ENCODE measurements around the gene INPP4B. TPM values are rescaled to one million over a fixed set of nuclear protein-coding genes. Genes with fewer than 3 reads are reported as not detected.

Gene INPP4B
- total RNA-seq, 1 donor from 2014 or later: 3.4 TPM

DNA sequence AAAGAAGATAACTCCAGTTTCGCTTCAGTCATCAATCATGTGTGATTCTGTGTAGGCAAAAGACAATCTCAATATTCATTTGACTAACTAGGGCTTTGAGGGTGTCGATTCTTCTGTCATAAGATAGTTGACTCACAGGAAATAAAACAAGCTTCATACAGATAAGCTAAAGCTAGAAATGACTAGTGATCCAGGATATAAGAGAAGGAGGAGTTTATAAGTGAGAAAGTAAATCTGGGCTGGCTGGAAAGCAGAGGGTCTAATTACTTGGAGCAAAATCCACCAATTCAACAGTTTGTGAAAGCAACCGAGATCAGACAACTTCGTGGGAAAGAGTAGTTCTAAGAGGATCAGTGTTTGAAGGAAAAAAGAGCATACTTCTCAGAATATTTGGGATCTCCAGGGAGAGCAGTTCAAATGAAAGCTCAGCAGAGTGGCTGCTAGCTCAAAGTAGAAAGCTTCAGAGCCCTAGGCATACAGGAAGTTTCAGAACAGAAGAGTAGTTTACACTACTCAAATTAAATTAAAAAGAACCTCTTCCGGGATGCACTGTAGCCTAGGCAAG lies 429.3 kb downstream of the INPP4B start:
- DNase-seq (ENCODE audit: low spot score, unreplicated experiment): no peak
- Mint-ChIP-seq H3K4me1 (ENCODE audit: low read depth) (no peaks in the 10 kb centered on the region), H3K27ac (no peak overlapping the region), H3K36me3 (ENCODE audit: insufficient read depth) (no peaks in the 10 kb centered on the region), H3K4me3 (ENCODE audit: low read depth) (no peak overlapping the region), H3K9me3 (ENCODE audit: low read depth) (no peaks in the 10 kb centered on the region), H3K27me3 (no peaks in the 10 kb centered on the region)
- TF ChIP-seq, protein P1, sequence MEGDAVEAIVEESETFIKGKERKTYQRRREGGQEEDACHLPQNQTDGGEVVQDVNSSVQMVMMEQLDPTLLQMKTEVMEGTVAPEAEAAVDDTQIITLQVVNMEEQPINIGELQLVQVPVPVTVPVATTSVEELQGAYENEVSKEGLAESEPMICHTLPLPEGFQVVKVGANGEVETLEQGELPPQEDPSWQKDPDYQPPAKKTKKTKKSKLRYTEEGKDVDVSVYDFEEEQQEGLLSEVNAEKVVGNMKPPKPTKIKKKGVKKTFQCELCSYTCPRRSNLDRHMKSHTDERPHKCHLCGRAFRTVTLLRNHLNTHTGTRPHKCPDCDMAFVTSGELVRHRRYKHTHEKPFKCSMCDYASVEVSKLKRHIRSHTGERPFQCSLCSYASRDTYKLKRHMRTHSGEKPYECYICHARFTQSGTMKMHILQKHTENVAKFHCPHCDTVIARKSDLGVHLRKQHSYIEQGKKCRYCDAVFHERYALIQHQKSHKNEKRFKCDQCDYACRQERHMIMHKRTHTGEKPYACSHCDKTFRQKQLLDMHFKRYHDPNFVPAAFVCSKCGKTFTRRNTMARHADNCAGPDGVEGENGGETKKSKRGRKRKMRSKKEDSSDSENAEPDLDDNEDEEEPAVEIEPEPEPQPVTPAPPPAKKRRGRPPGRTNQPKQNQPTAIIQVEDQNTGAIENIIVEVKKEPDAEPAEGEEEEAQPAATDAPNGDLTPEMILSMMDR (IDR thresholded peaks at IDR 0.05; ENCODE audit: unreplicated experiment): no peak

DNA sequence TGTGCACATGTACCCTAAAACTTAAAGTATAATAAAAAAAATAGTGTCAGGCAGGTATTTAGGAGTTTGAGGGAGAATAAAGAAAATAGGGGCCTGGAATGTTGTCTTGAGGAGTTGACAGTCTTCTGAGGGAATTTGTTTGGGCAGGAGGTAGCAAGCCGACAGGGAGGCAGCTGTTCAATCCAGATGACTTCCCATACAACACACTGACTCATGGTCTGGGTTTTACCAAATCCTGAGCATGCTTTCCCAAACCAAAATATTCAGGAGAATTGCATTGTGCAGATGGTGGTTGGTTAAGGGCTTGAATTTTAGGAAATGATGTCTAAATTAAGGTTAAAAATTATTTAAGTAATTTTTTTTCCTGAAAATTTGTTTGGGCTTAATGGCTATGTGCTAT lies 430.0 kb downstream of the INPP4B start:
- Mint-ChIP-seq H3K4me3 (ENCODE audit: low read depth) (no peak overlapping the region), H3K36me3 (ENCODE audit: insufficient read depth) (no peaks in the 10 kb centered on the region)

DNA sequence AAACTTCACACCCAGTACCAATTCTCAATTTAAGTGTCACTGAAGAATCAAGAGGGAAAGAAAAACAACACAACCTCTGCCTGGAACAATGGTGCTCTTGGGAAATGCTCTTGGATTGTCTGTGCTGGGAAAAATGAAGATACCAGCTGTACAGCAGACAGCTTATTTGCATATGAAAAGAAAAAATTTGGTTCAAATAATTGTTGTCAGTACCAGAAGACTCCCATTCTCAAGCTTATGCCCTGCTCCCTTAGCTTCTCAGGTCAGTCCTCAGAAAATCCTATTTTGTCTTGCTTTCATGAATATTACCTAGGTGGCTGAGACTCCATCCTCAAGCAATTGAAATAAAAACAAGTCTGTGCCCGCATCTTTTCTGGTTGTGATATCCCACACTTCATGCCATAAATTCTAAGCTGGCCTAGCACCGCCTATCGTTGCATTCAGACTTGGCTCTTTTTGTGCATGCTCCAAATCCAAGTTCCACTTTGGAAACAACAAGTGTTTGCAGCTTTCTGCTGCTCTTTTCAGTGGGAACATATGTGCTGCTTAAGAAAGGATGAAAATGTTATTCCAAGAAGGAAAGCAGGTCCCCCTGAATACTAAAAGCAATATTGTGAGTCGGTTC lies 431.6 kb downstream of the INPP4B start:
- H3K4me1 Mint-ChIP-seq (ENCODE audit: low read depth): no peaks in the 10 kb centered on the region
- H3K27ac Mint-ChIP-seq: no peak overlapping the region
- DNase-seq (ENCODE audit: low spot score, unreplicated experiment): no peak
- H3K27me3 Mint-ChIP-seq: no peaks in the 10 kb centered on the region
- no peaks in the 10 kb centered on the region for H3K36me3 Mint-ChIP-seq (ENCODE audit: insufficient read depth)
- TF ChIP-seq, protein P1 (IDR thresholded peaks at IDR 0.05; ENCODE audit: unreplicated experiment): no peak
- H3K9me3 Mint-ChIP-seq (ENCODE audit: low read depth): no peaks in the 10 kb centered on the region
- H3K4me3 Mint-ChIP-seq (ENCODE audit: low read depth): no peak overlapping the region

More for the DNA sequence above, 430.0 kb downstream of the INPP4B start:
- TF ChIP-seq, protein P1 (IDR thresholded peaks at IDR 0.05; ENCODE audit: unreplicated experiment): no peak
- no peak for DNase-seq (ENCODE audit: low spot score, unreplicated experiment)
- no peaks in the 10 kb centered on the region for H3K4me1 Mint-ChIP-seq (ENCODE audit: low read depth)
- H3K27me3 Mint-ChIP-seq: no peaks in the 10 kb centered on the region
- no peak overlapping the region for H3K27ac Mint-ChIP-seq
- H3K9me3 Mint-ChIP-seq (ENCODE audit: low read depth): no peaks in the 10 kb centered on the region

DNA sequence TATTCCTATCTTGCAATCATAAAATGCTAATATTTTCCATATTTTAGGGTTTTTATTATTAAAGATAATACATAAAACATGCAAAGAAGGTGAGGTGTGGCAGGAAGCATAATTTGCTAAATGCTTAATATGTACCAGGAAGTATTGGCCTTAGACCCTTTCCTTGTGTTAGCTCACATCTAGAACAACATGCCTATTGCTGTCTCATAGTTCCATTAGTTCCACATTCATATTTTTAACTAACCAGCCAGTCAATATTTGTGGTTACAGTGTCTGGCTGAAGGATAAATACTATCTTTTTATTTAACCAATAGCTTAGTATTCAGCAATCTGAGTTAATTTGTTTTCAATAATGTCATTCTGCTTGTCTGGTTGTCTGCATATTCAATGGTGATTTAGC lies 432.6 kb downstream of the INPP4B start:
- H3K27ac Mint-ChIP-seq: no peak overlapping the region
- no peaks in the 10 kb centered on the region for H3K36me3 Mint-ChIP-seq (ENCODE audit: insufficient read depth)
- H3K27me3 Mint-ChIP-seq: no peaks in the 10 kb centered on the region
- no peaks in the 10 kb centered on the region for H3K4me1 Mint-ChIP-seq (ENCODE audit: low read depth)
- DNase-seq (ENCODE audit: low spot score, unreplicated experiment): no peak
- H3K4me3 Mint-ChIP-seq (ENCODE audit: low read depth): no peak overlapping the region
- no peaks in the 10 kb centered on the region for H3K9me3 Mint-ChIP-seq (ENCODE audit: low read depth)
- TF ChIP-seq, protein P1 (IDR thresholded peaks at IDR 0.05; ENCODE audit: unreplicated experiment): no peak

DNA sequence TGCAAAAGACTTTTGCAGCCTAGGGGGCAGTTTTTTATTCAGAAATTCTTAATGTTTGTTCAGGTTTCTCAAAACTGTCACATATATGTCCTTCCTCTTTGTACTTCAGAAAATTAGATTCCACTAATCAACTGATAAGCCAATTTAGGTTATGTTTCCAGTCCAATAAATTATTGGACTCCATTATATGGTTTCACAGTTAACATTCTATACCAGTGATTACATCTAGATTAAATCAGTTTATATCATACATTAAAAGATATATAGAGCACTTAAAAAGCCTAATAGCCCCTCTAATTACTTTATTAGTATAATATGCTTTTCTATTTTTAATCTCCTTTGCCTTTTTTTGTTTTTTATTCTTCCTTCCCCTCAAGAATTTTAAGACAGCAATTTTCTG lies 434.1 kb downstream of the INPP4B start:
- no peak overlapping the region for H3K4me3 Mint-ChIP-seq (ENCODE audit: low read depth)
- no peaks in the 10 kb centered on the region for H3K9me3 Mint-ChIP-seq (ENCODE audit: low read depth)
- H3K4me1 Mint-ChIP-seq (ENCODE audit: low read depth): no peaks in the 10 kb centered on the region
- H3K27me3 Mint-ChIP-seq: no peaks in the 10 kb centered on the region
- no peak for DNase-seq (ENCODE audit: low spot score, unreplicated experiment)
- no peaks in the 10 kb centered on the region for H3K36me3 Mint-ChIP-seq (ENCODE audit: insufficient read depth)
- TF ChIP-seq, protein P1 (IDR thresholded peaks at IDR 0.05; ENCODE audit: unreplicated experiment): no peak
- no peak overlapping the region for H3K27ac Mint-ChIP-seq

Measured in progenitor cell of endocrine pancreas (in vitro differentiated cells).